Islet of Langerhans (tissue), 1 donor: ENCODE measurements around the gene UBE3A.
A peak's percentile ranks its signal among the peaks of the same experiment; 100 is the strongest.

Experiments used
- FAIRE-seq: peaks from one replicate; lab custom pipeline; 2011; peaks lifted over from hg19 to GRCh38; lab: Jason Lieb, UNC

Gene UBE3A

GRCh38 chr15:25402342-25402741 is 36.5 kb downstream of the UBE3A start:
- FAIRE-seq = no peak

- FAIRE-seq = no peak
Observed at GRCh38 chr15:25401501-25401900, 37.3 kb downstream of the UBE3A start.

GRCh38 chr15:25397100-25397499 is 41.7 kb downstream of the UBE3A start:
- peak; percentile 43 for FAIRE-seq

GRCh38 chr15:25394898-25395297 is 43.9 kb downstream of the UBE3A start:
- no peak for FAIRE-seq

GRCh38 chr15:25392806-25393205 is 46.0 kb downstream of the UBE3A start:
- no peak for FAIRE-seq

- no peak for FAIRE-seq
Observed at GRCh38 chr15:25391971-25392721, 46.7 kb downstream of the UBE3A start.

- no peak for FAIRE-seq
Observed at GRCh38 chr15:25385986-25386385, 52.8 kb downstream of the UBE3A start.

- FAIRE-seq = no peak
Observed at GRCh38 chr15:25381579-25381978, 57.2 kb downstream of the UBE3A start.

- FAIRE-seq = no peak
Observed at GRCh38 chr15:25378501-25378901, 60.3 kb downstream of the UBE3A start.

GRCh38 chr15:25375557-25375956 is 63.3 kb downstream of the UBE3A start:
- FAIRE-seq = no peak

- FAIRE-seq = no peak
Observed at GRCh38 chr15:25374143-25374542, 64.7 kb downstream of the UBE3A start.

- no peak for FAIRE-seq
Observed at GRCh38 chr15:25372298-25372697, 66.5 kb downstream of the UBE3A start.

- peak; percentile 13 for FAIRE-seq
Observed at GRCh38 chr15:25368850-25369249, 70.0 kb downstream of the UBE3A start.

- FAIRE-seq = no peak
Observed at GRCh38 chr15:25366058-25366457, 72.8 kb downstream of the UBE3A start.

- FAIRE-seq = no peak
Observed at GRCh38 chr15:25362545-25362944, 76.3 kb downstream of the UBE3A start.

GRCh38 chr15:25347707-25348106 is 91.1 kb downstream of the UBE3A start:
- FAIRE-seq = peak; percentile 65

GRCh38 chr15:25346371-25346770 is 92.5 kb downstream of the UBE3A start:
- FAIRE-seq = no peak

- FAIRE-seq = no peak
Observed at GRCh38 chr15:25345943-25346342, 92.9 kb downstream of the UBE3A start.

- FAIRE-seq = no peak
Observed at GRCh38 chr15:25342629-25343028, 96.2 kb downstream of the UBE3A start.

GRCh38 chr15:25339431-25339830 is 99.4 kb downstream of the UBE3A start:
- peak; percentile 85 for FAIRE-seq

- no peak for FAIRE-seq
Observed at GRCh38 chr15:25335279-25335678, 103.5 kb downstream of the UBE3A start.

GRCh38 chr15:25333049-25333448 is 105.8 kb downstream of the UBE3A start:
- no peak for FAIRE-seq

GRCh38 chr15:25332306-25332705 is 106.5 kb downstream of the UBE3A start:
- no peak for FAIRE-seq

- FAIRE-seq = no peak
Observed at GRCh38 chr15:25331860-25332259, 107.0 kb downstream of the UBE3A start.

GRCh38 chr15:25331404-25331803 is 107.4 kb downstream of the UBE3A start:
- FAIRE-seq = no peak
